NOMO-1 treated with dmso at 0.1 percent for 144 hours (cell line): ENCODE data around the gene SIL1.
"Not testable (repeated sequence)": the region's sequence is repeated elsewhere in the genome, so short reads cannot be mapped to it uniquely, and the experiment has no call there.

ENCODE experiments used
- DNase-seq: peaks from one replicate; lab custom pipeline; 2025; ENCODE audit not compliant: unreplicated experiment; lab: John Stamatoyannopoulos, UW

Gene SIL1

DNA sequence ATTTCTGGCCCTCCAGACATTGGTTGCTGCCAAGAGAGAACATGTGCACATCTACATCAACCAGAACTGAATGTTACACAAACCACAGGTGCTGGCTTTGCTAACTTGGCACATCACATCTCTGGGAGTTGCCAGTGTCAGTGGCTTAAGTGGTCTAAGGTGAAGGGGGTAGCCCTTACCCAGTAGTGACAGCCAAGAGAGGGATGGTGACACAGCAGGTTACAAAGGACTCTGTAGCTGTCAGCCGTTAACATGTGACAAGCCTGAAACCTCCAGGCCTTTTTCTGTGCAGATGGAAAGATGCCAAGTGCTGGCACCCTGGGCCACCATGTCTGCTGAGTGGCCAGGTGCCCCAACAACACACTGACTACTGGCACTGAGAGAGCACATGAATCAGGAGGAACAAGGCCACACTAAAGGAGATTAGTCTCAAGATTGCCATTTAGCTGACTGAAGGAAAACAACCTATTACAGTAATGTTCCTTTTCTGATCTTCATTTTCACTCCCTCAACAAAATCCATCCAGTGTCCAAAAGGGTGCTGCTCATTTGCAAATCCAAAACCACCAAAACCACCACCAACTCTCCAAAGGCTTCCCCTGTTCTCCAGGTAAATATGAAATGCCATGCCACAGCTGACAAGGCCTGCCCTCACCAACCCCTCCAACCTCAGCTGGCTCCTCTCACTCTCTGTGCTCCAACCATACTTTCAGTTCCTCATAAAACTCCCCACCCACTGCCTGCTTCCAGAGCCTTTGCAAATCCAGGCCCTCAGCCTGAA lies 20.2 kb downstream of the SIL1 start:
- DNase-seq = peak; percentile 34

DNA sequence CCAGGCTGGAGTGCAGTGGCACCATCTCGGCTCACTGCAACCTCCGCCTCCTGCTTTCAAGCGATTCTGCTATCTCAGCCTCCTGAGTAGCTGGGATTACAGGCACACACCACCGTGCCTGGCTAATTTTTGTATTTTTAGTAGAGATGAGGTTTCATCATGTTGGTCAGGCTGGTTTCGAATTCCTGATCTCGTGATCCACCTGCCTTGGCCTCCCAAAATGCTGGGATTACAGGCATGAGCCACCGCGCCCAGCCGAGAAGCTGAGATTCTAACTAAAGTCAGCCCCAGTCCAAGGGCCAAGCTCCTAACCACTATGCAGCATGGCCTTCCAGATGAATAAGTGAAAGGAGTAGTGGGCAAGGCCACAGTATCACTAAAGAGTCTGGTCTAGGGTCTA lies 20.9 kb downstream of the SIL1 start:
- not testable (repeated sequence) for DNase-seq

DNA sequence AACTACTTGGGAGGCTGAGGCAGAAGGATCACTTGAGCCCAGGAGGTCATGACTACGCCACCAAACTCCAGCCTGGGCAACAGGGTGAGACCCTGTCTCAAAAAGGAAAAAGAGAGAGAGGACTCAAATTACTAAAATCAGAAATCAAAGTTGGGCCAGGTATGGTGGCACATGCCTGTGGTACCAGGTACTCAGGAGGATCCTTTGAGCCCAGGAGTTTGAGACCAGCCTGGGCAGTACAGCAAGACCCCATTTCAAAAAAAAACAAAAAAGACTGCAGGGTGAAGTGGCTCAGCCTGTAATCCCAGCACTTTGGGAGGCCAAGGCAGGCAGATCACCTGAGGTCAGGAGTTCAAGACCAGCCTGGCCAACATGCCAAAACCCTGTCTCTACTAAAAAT lies 23.8 kb downstream of the SIL1 start:
- not testable (repeated sequence) for DNase-seq

DNA sequence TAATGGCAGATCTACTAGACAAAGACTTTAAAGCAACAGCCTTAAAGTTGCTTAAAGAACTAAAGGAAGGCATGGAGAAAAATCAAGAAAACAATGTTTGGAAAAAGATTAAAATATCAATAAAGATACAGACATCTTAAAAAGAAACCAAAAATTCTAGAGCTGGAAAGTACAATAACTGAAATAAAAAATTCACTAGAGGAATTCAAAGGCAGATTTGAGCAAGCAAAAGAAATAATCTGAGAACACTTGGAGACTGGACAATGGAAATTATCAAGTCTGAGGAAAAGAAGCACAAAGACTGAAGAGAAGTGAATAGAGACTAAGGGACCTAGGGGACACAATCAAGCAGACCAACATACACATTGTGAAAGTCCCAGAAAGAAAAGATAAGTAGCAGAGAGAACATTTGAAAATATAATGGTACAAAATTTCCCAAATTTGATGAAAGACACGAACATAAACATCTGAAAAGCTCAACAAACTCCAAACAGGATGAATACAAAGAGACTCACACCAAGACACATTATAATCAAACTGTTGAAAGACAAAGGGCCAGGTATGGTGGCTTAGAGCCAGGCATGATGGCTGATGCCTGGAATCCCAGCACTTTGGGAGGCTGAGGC lies 26.3 kb downstream of the SIL1 start:
- DNase-seq = no peak

DNA sequence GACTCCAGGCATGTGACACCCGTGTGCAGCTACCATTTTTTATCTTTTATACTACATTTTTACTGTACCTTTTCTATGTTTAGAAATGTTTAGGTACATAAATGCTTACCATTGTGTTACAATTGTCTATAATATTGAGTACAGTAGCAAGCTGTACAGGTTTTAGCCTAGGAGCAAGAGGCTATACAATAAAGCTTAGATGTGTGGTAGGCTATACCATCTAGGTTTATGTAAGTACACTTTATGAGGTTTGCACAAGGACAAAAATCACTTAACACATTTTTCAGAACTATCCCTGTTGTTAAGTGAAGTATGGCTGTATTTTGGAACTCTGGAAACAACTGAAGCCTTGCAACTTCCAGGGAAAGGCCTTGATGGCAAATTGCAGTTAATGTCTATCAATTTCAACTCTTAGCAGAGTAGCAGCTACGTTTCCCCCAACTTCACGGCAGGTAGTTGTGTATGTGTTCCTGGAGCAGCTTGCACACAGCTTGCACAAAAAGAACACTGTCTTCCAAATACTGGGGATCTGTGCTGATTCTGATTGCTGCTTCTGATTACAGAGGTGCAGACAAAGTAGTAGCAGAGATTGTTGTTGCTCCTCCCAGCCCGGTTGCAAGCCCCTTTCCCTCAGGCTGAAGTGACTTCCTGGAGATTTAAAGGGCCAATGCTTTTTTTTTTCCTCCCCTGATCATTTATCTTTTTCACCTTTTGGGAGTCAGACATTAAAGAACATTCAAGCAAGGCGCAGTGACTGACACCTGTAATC lies 30.0 kb downstream of the SIL1 start:
- no peak for DNase-seq

DNA sequence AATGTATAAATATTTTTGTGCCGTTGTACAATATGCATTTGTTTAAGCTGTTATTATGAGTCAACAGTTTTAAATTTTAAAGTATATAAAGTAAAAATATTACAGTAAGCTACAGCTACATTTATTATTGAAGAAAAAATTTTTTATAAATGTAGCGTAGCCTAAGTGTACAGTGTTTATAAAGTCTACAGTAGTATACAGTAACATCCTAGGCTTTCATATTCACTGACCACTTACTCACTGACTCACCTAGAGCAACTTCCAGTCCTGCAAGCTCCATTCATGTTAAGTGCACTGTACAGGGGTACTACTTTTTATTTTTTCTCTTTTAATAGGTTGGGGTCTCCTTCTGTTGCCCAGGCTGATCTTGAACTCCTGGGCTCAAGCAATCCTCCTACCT lies 30.6 kb downstream of the SIL1 start:
- no peak for DNase-seq

DNA sequence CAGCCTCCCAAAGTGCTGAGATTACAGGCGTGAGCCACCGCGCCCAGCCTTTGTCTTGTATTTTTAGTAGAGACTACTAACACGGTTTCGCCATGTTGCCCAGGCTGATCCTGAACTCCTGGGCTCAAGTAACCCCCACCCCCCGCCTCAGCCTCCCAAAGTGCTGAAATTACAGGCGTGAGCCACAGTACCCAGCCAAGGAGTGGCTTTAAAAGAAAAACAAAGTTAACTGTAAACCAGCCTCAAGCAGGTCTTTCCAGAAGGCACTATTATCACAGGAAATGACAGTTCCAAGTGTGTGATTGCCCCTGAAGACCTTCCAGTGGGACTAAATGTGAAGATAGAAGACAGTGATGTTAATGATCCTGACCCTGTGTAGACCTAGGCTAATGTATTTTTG lies 31.1 kb downstream of the SIL1 start:
- DNase-seq = no peak

DNA sequence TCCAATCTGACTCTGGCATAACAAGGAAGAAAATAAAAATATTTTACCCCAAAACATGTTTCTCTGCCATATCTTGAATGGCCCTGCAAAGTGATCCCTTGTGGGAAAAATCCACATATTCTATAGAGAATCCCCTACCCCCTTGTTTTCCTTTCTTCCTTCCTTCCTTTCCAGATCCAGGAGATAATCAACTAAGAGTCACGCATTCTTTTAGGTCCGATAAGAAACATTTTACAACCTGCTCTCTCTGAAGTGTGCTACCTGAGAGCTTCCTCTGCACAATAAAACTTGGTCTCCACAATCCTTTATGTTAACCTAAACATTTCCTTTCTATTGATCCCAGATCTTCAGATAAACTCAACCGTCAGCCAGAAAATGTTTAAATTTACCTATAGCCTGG lies 33.3 kb downstream of the SIL1 start:
- not testable (repeated sequence) for DNase-seq

DNA sequence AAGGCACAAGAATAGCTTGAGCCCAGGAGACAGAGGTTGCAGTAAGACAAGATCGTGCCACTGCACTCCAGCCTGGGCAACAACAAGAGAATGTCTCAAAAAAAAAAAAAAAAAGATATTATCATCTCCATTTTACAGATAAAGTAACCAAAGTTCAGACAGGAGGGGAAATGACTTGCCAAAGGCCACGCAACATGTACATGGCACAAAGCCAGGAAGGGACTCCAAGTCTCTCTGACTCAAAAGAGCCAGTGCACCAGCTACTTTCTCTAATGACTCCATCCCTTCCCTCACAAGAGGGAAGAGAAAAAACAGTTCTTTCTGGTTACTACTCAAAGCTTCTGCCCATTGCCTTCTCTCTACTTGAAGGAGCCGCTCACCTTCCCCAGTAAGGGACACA lies 34.1 kb downstream of the SIL1 start:
- no peak for DNase-seq

DNA sequence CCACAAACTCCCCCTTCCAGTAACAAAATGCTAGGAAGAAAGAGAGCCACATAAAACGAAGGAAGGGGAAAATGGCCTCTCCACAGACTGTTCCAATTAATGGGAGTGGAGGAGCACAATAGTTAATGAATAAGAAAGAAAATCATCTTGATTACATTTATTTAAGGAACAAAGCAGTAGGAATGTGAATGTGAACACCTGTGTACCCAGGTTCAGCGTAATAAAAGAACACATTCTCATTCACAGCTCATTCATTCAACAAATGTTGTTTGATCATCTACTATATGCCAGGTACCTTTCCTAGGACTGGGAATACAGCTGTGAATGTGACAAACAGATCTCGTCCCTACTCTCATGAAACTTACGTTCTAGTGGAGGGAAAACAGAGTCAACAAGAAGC lies 35.7 kb downstream of the SIL1 start:
- DNase-seq = no peak

DNA sequence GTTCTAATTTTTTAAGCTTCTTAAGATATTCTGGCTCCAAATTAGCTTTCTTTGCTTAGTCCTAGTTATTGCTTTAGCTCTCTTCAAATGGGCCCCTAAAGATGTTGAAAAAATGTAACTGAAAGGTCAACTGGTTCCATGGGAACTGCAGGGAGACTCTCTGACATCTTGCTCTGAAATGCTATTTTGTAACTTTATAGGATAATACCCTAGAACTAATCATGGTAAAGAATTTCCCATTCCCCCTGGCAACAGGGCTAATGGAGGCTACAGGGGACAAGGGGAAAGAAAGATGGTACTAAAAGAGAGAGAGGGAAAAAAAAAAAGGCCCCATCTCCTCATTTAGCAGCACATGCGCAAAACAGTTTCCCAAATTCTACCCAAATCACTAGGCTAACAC lies 39.4 kb downstream of the SIL1 start:
- DNase-seq = no peak

DNA sequence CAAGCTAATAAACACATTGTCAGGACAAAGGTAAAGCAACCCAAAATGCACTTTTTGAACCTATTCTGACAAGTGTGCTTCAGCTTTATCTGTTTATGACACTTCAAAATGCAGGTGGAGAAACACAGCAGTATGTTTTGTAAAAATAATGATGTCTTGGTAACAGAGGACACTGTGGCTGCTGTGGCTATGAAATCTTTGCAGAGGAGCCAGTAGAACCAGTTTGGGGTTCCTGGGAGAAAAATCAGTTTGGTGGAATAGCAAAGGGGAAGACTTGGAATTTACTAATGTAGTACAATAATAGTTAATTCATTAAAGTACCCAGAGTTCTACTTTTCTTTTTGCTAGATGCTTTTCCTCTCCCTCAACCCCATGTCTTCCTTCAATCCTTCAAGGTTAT lies 40.6 kb downstream of the SIL1 start:
- no peak for DNase-seq

DNA sequence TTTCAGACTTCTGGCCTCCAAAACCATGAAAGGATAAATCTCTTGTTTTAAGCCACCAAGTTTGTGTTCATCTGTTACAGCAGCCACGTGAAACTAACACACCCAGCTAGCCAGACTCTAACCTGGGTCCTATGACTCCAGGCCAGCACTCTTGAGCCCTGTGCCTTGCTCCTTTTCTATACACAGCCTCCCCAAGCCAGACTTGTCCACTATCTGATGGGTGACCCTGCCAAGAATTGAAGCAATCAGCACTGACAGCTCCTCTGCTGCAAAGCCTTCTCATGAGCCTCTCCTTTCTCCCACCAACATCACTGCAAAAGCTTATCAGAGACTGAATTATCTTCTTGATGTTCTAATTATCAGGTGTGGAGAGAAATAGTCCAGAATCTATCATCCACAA lies 41.4 kb downstream of the SIL1 start:
- DNase-seq = no peak

DNA sequence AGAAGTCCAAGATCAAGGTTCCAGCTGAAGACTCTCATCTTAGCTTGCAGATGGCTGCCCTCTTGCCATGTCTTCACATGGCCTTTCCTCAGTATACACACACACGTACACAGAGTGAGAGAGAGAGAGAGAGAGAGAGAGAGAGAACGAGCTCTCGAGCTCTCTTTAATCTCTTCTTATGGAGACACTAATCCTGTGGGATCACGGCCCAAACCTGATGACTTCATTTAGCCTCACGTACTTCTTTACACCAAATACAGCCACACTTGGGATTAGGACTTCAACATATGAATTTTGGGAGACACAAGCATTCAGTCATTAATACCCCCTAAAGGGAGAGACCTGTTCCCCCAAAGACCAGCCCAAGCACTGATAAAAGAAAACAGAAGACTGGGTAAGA lies 42.8 kb downstream of the SIL1 start:
- DNase-seq = no peak

DNA sequence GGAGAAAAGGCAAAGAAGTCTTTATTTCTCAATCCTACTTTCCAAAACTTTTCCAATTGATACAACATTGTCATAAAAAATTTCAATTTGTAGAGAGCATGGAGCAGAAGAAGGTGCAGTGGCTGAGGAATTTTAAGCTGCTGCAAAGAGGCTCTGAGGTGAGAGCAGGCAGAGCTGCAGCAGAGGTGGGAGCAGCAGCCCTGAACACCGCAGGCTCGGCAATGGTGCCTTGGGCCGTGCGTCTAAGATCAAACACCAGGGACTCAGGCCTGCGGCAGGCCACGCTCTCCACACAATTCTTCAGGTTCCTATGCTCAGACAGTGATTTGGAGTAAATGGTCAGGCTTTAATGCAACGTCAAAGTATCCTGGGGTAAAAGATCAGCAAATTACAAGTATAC lies 46.3 kb downstream of the SIL1 start:
- DNase-seq = no peak

DNA sequence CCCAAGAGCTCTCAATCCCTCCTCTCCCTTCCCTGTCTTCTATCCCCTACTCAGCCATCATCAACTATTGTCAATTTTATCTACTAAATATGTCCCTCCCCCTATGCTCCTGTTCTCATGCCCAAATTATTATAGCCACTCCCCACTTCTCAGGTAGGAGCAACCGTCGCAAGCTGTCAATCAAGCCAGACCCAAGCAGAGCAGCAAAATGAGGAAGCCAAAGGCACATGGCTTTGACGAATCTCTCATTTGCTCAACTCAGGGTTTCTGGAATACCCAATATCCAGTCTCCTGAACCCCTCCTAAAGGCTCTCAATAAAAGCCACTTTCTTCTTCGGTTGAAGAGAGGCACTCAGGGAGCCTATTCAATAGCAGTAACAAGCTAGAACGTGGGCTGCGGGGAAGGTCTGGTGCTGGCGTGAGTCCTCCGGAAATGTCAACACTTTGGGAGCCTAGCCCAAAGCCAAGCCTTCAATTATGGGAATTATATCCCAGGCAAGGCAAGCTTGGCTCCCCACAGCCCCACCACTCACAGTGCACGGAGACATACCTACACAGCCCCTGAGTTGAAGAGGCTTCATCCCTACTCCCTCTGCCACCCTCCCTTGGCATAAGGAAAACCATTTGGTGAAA lies 47.7 kb downstream of the SIL1 start:
- no peak for DNase-seq

DNA sequence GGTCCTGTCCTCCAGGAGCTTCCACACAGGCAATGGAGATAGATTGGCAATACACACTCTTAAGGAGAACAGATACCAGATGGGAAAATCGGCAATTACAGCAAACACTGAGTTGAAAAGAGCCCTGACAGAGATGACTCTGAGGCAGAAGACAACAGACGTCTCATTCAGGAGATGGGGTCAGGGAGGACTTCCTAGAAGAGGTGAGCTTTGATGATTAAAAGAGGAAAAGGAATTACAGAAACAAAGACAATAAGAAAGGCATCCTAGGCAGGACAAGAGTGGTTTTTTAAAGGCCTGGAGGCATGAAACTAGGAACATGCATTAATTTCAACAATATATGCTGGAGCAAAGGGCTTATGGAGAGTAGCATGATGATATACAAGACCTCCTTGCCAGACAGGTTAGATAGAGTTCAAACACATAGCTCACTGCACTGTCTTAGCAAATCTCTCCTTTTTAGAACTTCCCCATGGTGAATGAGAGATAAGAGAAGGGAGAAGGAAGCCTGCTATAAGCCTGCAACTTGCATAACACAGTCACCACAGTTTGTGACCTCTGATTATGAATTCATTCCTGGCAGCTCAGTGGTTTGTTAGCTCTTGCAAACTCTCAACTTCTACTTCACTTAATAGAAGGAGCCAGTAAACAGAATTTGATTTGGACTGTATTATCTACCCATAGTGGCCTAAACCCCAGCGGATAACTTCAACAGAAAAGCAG lies 48.5 kb downstream of the SIL1 start:
- peak; percentile 80 for DNase-seq

DNA sequence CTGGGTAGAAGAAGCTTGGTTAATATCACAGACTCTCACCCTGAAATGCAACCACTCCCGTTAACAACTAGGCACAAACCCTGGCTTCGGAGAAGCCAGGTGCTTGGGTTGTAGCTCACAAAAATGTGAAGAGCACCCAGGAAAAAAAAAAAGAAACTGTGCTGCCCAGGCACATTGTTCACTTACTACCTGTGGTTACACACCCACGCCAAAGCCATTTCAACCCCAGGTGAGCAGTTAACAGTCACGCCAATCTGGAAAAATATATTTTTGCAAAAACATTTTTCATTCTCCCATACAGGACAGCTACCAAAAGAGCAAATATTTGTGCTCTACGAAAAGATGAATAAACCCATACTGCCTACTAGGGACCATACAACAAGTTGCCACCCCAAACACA lies 49.2 kb downstream of the SIL1 start:
- DNase-seq = no peak

DNA sequence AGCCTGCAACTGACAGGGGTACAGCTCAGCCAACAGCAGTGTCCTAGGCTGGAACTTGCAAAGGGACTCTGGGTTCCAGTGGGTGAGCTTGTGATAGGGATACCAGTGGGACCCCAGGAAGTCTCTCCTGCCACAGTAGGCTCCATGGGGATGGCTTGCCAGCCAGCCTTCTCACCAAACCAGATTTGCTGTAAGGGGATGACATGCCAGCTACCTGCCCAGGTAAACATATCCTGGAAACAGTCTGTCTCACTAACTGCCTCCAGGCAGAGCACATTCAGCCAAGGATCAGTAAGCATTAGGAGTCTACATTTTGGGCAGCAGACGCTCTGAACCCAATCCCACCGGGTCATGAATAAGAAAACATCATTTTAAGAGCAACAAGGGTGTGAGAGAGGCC lies 49.9 kb downstream of the SIL1 start:
- DNase-seq = no peak

DNA sequence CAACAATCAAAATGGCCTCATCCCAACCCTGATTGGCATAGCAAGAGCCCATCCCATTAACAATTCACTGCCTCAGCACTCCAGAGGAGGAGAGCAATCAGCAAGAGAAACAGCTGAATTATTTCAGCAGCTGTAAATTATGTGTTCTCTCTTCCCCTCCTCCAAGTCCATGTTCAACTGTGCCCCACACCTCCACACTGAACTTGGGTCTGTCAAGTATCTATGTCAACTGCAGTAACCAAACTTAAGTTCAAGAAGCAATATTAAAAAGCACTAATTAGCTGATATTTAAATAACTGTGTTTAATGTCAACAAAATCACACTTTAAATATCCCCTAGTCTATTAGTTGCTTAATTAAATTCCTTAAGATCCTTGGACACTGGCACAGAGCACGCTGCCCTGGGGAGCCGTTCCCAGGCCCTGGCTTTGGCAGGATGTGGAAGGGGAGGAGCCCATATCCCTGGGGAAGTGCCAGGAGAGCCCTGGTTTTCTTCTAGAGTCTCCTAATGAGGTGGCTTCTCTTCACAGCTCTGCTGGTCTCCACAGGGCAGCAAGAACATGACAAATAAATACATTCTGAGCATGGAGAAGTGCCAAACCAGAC lies 50.6 kb downstream of the SIL1 start:
- no peak for DNase-seq
